Measurements from ENCODE around the gene CD47. TPM values are rescaled to one million over a fixed set of nuclear protein-coding genes. Genes with fewer than 3 reads are reported as not detected.

Gene CD47
- total RNA-seq, 2 experiments from 2014 or later, result 58.6 to 104 TPM

DNA sequence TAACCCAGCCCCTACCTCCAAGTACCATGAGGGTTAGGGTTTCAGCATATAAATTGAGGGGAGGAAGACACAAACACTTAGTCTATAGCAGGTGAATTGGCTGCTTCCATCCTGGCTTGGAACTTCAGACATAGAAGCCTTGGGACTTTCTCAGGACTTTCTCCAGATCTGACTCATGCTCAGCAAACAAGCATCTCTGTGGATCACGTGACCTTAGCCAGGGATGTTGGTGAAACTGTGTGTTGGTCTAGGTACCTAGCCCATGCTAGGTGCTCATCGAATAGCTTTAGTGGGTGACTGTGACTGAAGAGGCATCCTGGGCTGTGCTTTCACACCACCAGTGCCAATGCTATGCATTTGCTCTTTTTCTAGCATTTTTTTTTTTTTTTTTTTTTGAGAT, 58.9 kb downstream of the CD47 start:
- POLR2A ChIA-PET, result no interaction called here
- peaks cover 14% of the 10 kb centered on the region for H3K4me1 Mint-ChIP-seq
- H3K36me3 Mint-ChIP-seq (ENCODE audit: low read depth), result peaks cover 36% of the 10 kb centered on the region
- no peaks in the 10 kb centered on the region for H3K27me3 Mint-ChIP-seq
- ATAC-seq, result no peak
- H3K4me3 Mint-ChIP-seq, result no peak overlapping the region
- H3K27ac Mint-ChIP-seq, result no peak overlapping the region
- intact Hi-C loops (cut with DNase I, micrococcal nuclease), result no loop called here
- CTCF ChIA-PET, result no interaction called here
- no peak for DNase-seq
- peaks cover 3% of the 10 kb centered on the region for H3K9me3 Mint-ChIP-seq (ENCODE audit: low read depth)

DNA sequence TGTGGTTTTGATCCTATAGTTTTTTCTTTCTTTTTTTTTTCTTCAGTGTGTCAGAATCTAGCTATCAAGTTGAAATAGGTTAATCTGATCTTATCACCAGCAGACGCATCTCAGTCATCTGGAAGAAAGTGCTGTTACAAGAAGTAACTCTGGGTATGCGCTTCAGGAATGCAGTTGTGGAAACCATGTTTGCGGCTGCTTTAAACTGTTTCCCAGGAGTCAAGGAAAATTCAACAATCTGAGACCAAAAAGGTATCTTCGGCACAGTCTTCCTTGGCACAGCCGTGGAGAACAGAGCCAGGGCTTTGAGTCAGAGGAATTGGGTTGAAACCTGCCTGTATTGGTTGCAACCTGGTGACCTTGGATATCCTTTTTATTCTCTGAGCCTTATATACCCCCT, 59.9 kb downstream of the CD47 start:
- Mint-ChIP-seq H3K9me3 (ENCODE audit: low read depth) (peaks cover 3% of the 10 kb centered on the region), H3K27ac (no peak overlapping the region), H3K27me3 (no peaks in the 10 kb centered on the region), H3K4me3 (no peak overlapping the region), H3K4me1 (peaks cover 6% of the 10 kb centered on the region), H3K36me3 (ENCODE audit: low read depth) (peaks cover 38% of the 10 kb centered on the region)
- POLR2A ChIA-PET, result no interaction called here
- intact Hi-C loops (cut with DNase I, micrococcal nuclease), result no loop called here
- CTCF ChIA-PET, result no interaction called here
- DNase-seq, result no peak
- ATAC-seq, result no peak

DNA sequence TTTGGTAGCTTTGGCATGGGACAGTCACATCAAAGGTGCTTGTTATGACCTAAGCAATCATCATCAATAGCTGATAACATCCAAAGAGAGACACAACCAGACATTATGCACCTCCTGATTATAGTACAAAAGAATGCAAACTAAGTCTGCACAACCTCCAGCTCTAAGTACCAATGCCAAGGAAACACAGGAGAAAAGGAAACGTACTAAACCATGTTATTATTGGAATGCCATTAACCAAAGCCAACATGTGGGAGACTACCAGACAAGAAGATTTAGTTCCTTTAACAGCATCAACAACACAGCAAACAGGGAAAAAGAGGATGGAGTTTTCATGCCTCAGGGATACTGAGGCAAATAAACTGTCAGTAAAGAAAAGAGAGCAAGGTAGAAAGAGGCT, 61.4 kb downstream of the CD47 start:
- Mint-ChIP-seq H3K36me3 (ENCODE audit: low read depth) (peaks cover 37% of the 10 kb centered on the region), H3K27me3 (no peaks in the 10 kb centered on the region), H3K27ac (no peak overlapping the region), H3K4me1 (no peaks in the 10 kb centered on the region), H3K9me3 (ENCODE audit: low read depth) (peaks cover 3% of the 10 kb centered on the region), H3K4me3 (no peak overlapping the region)
- CTCF ChIA-PET, result interaction anchor here (1.0 kb wide), 1 partner anchor 11 kb away, joined by 3 read pairs; no protein-coding TSS in a partner anchor
- POLR2A ChIA-PET, result interaction anchor here (0.6 kb wide), 1 partner anchor 496 kb away, joined by 5 read pairs; no protein-coding TSS in a partner anchor
- intact Hi-C loops (cut with DNase I, micrococcal nuclease), result no loop called here
- ATAC-seq (no peak), DNase-seq (no peak)

DNA sequence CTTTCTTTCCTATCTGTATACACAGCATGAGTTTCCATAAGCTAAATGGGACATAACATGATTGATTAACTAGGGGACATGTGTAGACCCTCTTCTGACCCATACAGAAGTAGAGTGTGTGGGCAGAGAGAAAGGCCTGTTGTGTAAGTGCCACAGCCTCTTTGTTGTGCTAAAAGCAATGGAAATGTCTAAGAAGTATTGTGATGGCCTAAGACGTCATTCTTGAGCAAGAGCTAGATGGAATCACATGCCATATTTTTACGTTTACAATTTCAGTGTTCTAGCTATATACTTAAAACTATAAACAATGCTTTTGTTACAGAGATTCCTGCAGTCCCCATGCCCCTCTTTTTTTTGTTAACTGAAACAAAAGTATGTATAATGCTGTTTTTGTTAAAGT, 61.9 kb downstream of the CD47 start:
- Mint-ChIP-seq H3K27ac (no peak overlapping the region), H3K27me3 (no peaks in the 10 kb centered on the region), H3K4me3 (no peak overlapping the region), H3K9me3 (ENCODE audit: low read depth) (peaks cover 3% of the 10 kb centered on the region), H3K36me3 (ENCODE audit: low read depth) (peaks cover 37% of the 10 kb centered on the region), H3K4me1 (no peaks in the 10 kb centered on the region)
- intact Hi-C loops (cut with DNase I, micrococcal nuclease), result no loop called here
- CTCF ChIA-PET, result interaction anchor here (1.0 kb wide), 2 partner anchors 11 to 101 kb away, joined by 3 to 4 read pairs; no protein-coding TSS in a partner anchor
- ATAC-seq (no peak), DNase-seq (no peak)
- POLR2A ChIA-PET, result interaction anchor here (0.6 kb wide), 1 partner anchor 497 kb away, joined by 5 read pairs; no protein-coding TSS in a partner anchor

DNA sequence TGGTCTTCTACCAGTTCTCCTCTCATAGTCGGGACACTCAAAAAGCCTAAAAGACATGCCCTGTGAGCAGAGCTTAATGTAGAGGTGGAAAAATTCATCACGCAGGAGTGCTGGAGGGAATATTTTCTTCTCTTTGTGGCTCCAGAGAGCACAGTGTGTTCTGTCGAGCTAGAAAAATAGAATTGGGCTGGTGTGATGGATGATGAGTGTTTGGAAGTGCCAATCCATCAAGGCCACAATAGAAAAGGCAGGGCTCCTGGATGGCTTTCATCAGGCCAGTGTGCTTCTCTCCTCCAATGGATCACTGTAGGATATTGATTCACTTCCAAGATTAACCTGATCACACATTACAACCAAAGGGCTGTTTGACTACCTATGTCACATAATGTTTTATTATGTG, 65.7 kb downstream of the CD47 start:
- no peak for ATAC-seq
- Mint-ChIP-seq H3K27me3 (no peaks in the 10 kb centered on the region), H3K4me1 (peaks cover 2% of the 10 kb centered on the region), H3K36me3 (ENCODE audit: low read depth) (peaks cover 27% of the 10 kb centered on the region), H3K9me3 (ENCODE audit: low read depth) (peaks cover 3% of the 10 kb centered on the region), H3K27ac (no peak overlapping the region), H3K4me3 (no peak overlapping the region)
- ChIA-PET CTCF (interaction anchor here (0.6 kb wide), 1 partner anchor 465 kb away, joined by 4 read pairs; no protein-coding TSS in a partner anchor), POLR2A (no interaction called here)
- DNase-seq, result no peak
- intact Hi-C loops (cut with DNase I, micrococcal nuclease), result no loop called here

DNA sequence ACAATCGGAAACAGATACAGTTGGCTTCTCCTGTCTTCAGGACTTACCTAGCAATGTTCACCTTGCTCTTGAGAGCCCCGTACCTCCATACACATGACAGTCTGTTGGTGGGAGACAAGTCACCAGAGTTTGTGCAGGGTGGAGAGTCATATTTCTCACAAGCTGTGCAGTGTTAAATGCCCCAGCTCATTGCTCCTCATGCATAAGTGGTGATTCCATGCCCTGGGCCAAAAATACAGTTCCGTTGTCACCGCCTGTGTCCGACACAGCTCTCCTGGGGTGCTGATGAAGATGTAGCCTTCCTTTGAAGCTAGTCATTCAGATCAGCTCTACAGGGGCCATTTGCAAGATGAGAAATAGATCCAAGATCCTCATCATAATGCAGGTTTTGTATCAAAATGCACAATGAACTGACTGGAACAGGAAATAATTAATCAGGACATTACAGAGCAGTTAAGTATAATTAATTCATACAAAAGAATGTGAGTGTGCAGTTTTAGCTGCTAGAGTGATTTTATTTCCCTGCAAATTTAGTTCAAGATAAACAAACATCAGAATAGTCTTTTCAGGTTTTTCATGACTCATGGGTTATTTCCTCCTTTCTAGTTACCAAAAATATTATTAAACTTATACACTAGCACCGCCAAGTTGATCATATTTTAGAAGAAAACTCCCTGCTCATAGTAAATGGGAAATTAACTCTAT, 66.5 kb downstream of the CD47 start:
- DNase-seq (no peak), ATAC-seq (no peak)
- Mint-ChIP-seq H3K27me3 (no peaks in the 10 kb centered on the region), H3K27ac (no peak overlapping the region), H3K36me3 (ENCODE audit: low read depth) (peaks cover 24% of the 10 kb centered on the region), H3K4me3 (no peak overlapping the region), H3K9me3 (ENCODE audit: low read depth) (peaks cover 3% of the 10 kb centered on the region), H3K4me1 (peaks cover 2% of the 10 kb centered on the region)
- POLR2A ChIA-PET, result no interaction called here
- CTCF ChIA-PET, result interaction anchor here (0.6 kb wide), 1 partner anchor 465 kb away, joined by 4 read pairs; no protein-coding TSS in a partner anchor
- intact Hi-C loops (cut with DNase I, micrococcal nuclease), result no loop called here

DNA sequence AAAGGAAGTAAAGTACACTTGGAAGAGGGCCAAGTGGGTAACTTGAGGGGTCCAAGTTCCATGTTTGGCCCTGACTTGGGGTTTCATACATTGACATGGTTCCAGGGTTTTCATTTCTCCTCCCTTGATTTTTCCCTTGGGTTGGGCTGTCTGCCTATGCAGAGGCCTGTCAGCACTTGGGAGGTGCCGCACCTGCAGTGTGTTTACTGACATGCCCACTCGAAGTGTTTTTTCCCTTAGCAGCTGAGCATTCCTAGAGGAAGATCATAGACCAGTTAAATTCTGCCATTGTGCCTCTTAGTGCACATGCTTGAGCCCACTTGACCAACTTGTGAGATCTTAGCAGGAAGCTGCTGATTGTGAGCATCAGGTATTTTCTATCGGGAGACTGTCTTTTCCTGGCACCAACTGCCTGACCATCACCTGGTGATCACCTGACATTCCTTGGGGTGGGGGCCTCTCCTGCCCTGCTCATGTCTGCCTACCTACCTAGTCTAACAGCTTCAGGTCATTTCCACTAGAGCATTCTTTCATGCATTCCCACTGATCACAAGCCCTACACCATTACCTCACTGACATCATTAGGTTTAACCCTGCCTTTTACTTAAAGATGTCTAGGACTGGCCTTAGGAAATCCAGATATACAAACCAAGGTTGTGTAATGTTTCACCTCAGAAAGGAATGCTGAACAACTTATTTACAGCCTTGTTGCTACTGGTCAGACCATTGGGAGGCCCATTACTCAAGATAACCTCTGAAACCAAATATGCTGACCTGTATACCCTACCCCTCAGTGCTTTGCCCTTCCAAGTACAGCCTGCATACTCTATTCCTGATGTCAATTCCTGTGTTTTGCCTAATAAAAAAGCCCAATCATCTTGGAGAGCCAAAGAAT, 68.3 kb downstream of the CD47 start:
- ATAC-seq, result no peak
- CTCF ChIA-PET, result no interaction called here
- Mint-ChIP-seq H3K27me3 (peaks cover 3% of the 10 kb centered on the region), H3K9me3 (ENCODE audit: low read depth) (no peaks in the 10 kb centered on the region), H3K4me1 (peaks cover 2% of the 10 kb centered on the region), H3K27ac (no peak overlapping the region), H3K36me3 (ENCODE audit: low read depth) (peaks cover 9% of the 10 kb centered on the region), H3K4me3 (no peak overlapping the region)
- no peak for DNase-seq
- POLR2A ChIA-PET, result no interaction called here
- intact Hi-C loops (cut with DNase I, micrococcal nuclease), result no loop called here

DNA sequence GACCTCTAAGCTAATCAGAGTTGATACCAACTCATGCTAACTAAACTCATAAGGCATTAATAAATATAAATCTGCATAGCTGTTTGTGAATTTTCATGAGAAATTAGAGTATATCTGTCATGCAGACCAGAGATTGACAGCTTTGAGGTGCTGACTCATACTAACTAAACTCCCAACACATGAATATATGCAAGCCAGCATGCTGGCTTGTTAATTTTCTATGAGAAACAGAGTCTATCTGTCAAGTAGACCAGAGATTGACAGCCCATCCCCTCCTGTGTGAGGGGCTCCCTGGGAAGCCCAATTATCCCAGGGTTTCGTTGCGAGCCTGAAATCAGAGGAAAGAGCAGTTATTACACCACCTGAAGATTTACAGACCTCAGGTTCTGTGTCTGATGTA, 69.3 kb downstream of the CD47 start:
- no peak overlapping the region for H3K4me3 Mint-ChIP-seq
- POLR2A ChIA-PET, result no interaction called here

DNA sequence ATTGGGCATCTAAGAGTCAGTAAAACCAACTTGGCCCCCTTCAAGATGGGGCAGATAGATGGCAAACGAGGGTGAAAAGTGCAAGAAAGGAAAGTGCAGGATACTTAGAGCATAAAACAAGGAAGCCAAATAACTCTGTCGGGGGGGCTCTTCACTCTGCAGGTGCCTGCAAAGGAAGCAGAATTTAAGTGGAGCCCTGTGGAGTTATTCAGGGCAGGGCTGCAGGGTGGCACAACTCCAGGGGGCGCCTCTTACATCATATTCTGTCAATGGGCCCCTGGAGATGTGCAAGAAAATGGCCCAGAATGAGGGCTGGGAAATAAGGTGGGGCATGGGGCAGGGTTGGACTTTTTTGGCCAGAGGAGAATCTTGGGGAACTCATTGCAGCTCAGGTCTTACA, 69.7 kb downstream of the CD47 start:
- H3K27me3 Mint-ChIP-seq, result peaks cover 6% of the 10 kb centered on the region
- ChIA-PET POLR2A (no interaction called here), CTCF (no interaction called here)
- intact Hi-C loops (cut with DNase I, micrococcal nuclease), result no loop called here
- ATAC-seq (no peak), DNase-seq (no peak)
- no peak overlapping the region for H3K4me3 Mint-ChIP-seq
- peaks cover 2% of the 10 kb centered on the region for H3K4me1 Mint-ChIP-seq
- H3K9me3 Mint-ChIP-seq (ENCODE audit: low read depth), result no peaks in the 10 kb centered on the region
- no peak overlapping the region for H3K27ac Mint-ChIP-seq
- H3K36me3 Mint-ChIP-seq (ENCODE audit: low read depth), result peaks cover 3% of the 10 kb centered on the region

More for the DNA sequence above, 69.3 kb downstream of the CD47 start:
- Mint-ChIP-seq H3K9me3 (ENCODE audit: low read depth) (no peaks in the 10 kb centered on the region), H3K36me3 (ENCODE audit: low read depth) (peaks cover 3% of the 10 kb centered on the region), H3K27ac (no peak overlapping the region), H3K4me1 (peaks cover 2% of the 10 kb centered on the region), H3K27me3 (peaks cover 6% of the 10 kb centered on the region)
- CTCF ChIA-PET, result no interaction called here
- DNase-seq (no peak), ATAC-seq (no peak)
- intact Hi-C loops (cut with DNase I, micrococcal nuclease), result no loop called here

DNA sequence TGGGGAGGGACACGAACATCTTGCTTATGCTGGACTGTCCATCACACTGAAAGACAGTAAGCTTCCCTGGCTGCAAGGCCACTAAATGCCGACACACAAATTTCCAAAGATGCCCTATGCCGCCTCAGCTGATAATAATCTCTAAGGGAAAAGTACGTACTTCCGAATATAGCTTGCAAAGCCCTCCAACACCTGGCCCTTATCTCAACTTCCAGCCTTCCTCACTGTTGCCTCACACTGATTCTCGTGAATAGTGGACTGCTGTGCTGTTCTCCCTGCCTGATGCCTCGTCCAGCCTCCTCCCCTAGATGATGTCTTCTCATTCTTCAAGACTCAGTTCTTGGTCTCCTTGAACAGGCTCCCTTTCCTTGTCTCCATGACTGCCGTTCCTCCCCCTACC, 72.3 kb downstream of the CD47 start:
- no peak for ATAC-seq
- POLR2A ChIA-PET, result no interaction called here

DNA sequence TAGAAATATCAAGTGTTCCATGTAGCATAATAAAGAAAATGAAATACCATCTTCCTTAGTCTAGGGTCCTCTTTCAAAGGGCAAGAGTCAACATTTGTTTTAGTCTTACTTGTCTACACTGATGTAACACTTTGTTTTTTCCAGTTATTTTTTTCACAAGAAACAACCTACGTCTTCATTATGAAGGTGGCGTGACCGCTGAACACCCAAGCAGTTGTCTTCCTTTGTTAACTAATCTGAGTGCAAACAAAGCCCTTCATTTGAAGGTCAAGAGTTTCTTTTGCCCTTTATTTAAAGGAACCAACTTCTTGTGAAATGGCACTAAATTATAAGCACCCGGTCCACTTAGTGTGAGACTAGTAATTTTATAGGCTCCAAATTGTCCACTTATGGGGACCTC, 73.2 kb downstream of the CD47 start:
- H3K9me3 Mint-ChIP-seq (ENCODE audit: low read depth), result no peaks in the 10 kb centered on the region
- no peak overlapping the region for H3K27ac Mint-ChIP-seq
- no peak for ATAC-seq
- peaks cover 6% of the 10 kb centered on the region for H3K27me3 Mint-ChIP-seq
- CTCF ChIA-PET, result no interaction called here
- POLR2A ChIA-PET, result interaction anchor here (0.5 kb wide), 1 partner anchor 158 kb away, joined by 9 read pairs; no protein-coding TSS in a partner anchor
- no peaks in the 10 kb centered on the region for H3K36me3 Mint-ChIP-seq (ENCODE audit: low read depth)
- no peaks in the 10 kb centered on the region for H3K4me1 Mint-ChIP-seq
- intact Hi-C loops (cut with DNase I, micrococcal nuclease), result no loop called here
- no peak overlapping the region for H3K4me3 Mint-ChIP-seq
- no peak for DNase-seq

More for the DNA sequence above, 72.3 kb downstream of the CD47 start:
- Mint-ChIP-seq H3K4me3 (no peak overlapping the region), H3K27me3 (peaks cover 6% of the 10 kb centered on the region), H3K9me3 (ENCODE audit: low read depth) (no peaks in the 10 kb centered on the region), H3K36me3 (ENCODE audit: low read depth) (no peaks in the 10 kb centered on the region), H3K4me1 (peaks cover 1% of the 10 kb centered on the region), H3K27ac (no peak overlapping the region)
- intact Hi-C loops (cut with DNase I, micrococcal nuclease), result no loop called here
- DNase-seq, result no peak
- CTCF ChIA-PET, result interaction anchor here (0.8 kb wide), 1 partner anchor 10 kb away, joined by 5 read pairs; no protein-coding TSS in a partner anchor

DNA sequence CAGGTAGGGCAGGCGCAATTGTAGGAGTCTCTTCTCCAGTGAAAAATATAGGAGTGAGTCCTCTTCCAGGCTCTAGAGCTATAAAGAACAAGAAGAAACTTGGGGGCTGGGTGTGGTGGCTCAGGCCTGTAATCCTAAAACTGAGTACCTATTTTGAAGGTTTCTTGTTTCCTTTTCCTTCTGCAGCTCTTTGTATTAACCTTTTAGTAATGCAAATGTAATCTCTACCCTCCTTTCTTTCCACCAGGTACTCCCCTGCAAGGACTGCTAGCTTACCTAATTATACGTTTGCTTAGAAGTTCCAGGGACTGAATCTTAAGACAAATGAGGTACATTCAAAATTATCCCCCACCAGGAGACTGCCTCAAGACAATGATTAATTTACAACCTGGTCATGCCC, 75.9 kb downstream of the CD47 start:
- ATAC-seq, result no peak
- ChIA-PET POLR2A (no interaction called here), CTCF (no interaction called here)
- H3K4me1 Mint-ChIP-seq, result no peaks in the 10 kb centered on the region
- no peak for DNase-seq
- peaks cover 6% of the 10 kb centered on the region for H3K27me3 Mint-ChIP-seq
- intact Hi-C loops (cut with DNase I, micrococcal nuclease), result no loop called here
- no peak overlapping the region for H3K27ac Mint-ChIP-seq
- H3K9me3 Mint-ChIP-seq (ENCODE audit: low read depth), result no peaks in the 10 kb centered on the region
- H3K4me3 Mint-ChIP-seq, result no peak overlapping the region
- no peaks in the 10 kb centered on the region for H3K36me3 Mint-ChIP-seq (ENCODE audit: low read depth)
